DOHH2 (cell line): Measurements from ENCODE around the gene GRAMD2A.

ENCODE experiments used
- H3F3A ChIP-seq: fragments of 200-600 bp; sonication (generic), shearing (Covaris generic); 2 replicates; pipeline ENCODE4 v1.6.0; 2016; ENCODE audit warnings: antibody characterized with exemption, mild to moderate bottlenecking; ENCODE audit not compliant: control insufficient read depth, insufficient read depth
- H3K27ac ChIP-seq: fragments of 200-600 bp; sonication (generic); 2 replicates; pipeline ENCODE4 v1.5.1; 2014; ENCODE audit warnings: low read depth, mild to moderate bottlenecking, low read length, moderate library complexity
- H3K27me3 ChIP-seq: fragments of 200-600 bp; sonication (generic); 2 replicates; pipeline ENCODE4 v1.6.1; 2014; ENCODE audit warnings: mild to moderate bottlenecking, low read length, mixed read lengths; ENCODE audit not compliant: control insufficient read depth
- H3K36me3 ChIP-seq: fragments of 200-600 bp; sonication (generic); 2 replicates; pipeline ENCODE4 v1.6.1; 2014; ENCODE audit warnings: mild to moderate bottlenecking, low read length, moderate library complexity, mixed read lengths; ENCODE audit not compliant: control insufficient read depth
- H3K4me1 ChIP-seq: fragments of 200-600 bp; sonication (generic); 2 replicates; pipeline ENCODE4 v1.6.1; 2014; ENCODE audit warnings: mild to moderate bottlenecking, low read length, mixed read lengths; ENCODE audit not compliant: control insufficient read depth
- H3K4me2 ChIP-seq: fragments of 200-600 bp; sonication (generic); 2 replicates; pipeline ENCODE4 v1.6.0; 2014; ENCODE audit warnings: mild to moderate bottlenecking, low read length, moderate library complexity
- H3K4me3 ChIP-seq: fragments of 200-600 bp; sonication (generic); 2 replicates; pipeline ENCODE4 v1.5.1; 2014; ENCODE audit warnings: mild to moderate bottlenecking, low read length, mixed read lengths
- H3K79me2 ChIP-seq: fragments of 200-600 bp; sonication (generic); 2 replicates; pipeline ENCODE4 v1.6.1; 2014; ENCODE audit warnings: mild to moderate bottlenecking, low read length, mixed read lengths; ENCODE audit not compliant: control insufficient read depth
- H3K9me2 ChIP-seq: fragments of 200-600 bp; sonication (generic); replicated peaks from 2 replicates; pipeline ENCODE4 v1.6.1; 2014; ENCODE audit warnings: mild to moderate bottlenecking, low read length, mixed read lengths; ENCODE audit not compliant: control insufficient read depth
- H3K9me3 ChIP-seq: fragments of 200-600 bp; sonication (generic); 2 replicates; pipeline ENCODE4 v1.6.1; 2014; ENCODE audit warnings: antibody characterized with exemption, low read length, mixed read lengths; ENCODE audit not compliant: control insufficient read depth, insufficient read depth
- H4K20me1 ChIP-seq: fragments of 200-600 bp; sonication (generic); 2 replicates; pipeline ENCODE4 v1.6.0; 2014; ENCODE audit warnings: low read depth, mild to moderate bottlenecking, antibody characterized with exemption, low read length, moderate library complexity; ENCODE audit not compliant: control insufficient read depth, insufficient read depth
- EZH2phosphoT487 ChIP-seq: fragments of 200-600 bp; sonication (generic); IDR thresholded peaks from 2 replicates; pipeline ENCODE4 v1.6.1; 2017; ENCODE audit warnings: borderline replicate concordance, mild to moderate bottlenecking, antibody characterized with exemption, low read length, moderate library complexity, mixed read lengths
- TF ChIP-seq, protein P1 (sequence below): fragments of 200-600 bp; sonication (generic); IDR thresholded peaks from one replicate; pipeline ENCODE4 v1.5.1; 2014; ENCODE audit warnings: antibody characterized with exemption, mild to moderate bottlenecking, low read depth, low read length; ENCODE audit not compliant: poor library complexity, severe bottlenecking

The GRAMD2A gene

DNA sequence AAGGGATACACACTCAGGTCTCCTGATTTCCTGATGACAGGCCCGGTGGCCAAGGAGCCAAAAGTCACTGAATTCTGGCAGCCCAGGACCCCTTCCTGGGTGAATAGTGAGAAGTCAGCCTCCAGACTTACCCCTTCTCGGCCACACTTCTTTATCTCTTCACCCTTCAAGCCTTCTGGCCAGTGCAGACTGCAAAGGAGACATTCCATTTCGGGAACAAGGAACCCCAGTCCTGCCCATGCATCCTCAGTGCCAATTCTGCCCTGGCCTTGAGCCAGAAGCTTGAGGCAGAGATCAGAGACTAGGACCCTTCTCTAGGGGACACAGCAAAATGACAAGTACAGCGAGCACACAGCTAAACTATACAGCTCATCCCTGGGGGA, 28.8 kb downstream of the GRAMD2A start:
- H4K20me1 ChIP-seq, result no peaks in the 10 kb centered on the region
- peaks cover 12% of the 10 kb centered on the region for H3K27me3 ChIP-seq
- TF ChIP-seq EZH2phosphoT487, result no peak
- TF ChIP-seq, protein P1, sequence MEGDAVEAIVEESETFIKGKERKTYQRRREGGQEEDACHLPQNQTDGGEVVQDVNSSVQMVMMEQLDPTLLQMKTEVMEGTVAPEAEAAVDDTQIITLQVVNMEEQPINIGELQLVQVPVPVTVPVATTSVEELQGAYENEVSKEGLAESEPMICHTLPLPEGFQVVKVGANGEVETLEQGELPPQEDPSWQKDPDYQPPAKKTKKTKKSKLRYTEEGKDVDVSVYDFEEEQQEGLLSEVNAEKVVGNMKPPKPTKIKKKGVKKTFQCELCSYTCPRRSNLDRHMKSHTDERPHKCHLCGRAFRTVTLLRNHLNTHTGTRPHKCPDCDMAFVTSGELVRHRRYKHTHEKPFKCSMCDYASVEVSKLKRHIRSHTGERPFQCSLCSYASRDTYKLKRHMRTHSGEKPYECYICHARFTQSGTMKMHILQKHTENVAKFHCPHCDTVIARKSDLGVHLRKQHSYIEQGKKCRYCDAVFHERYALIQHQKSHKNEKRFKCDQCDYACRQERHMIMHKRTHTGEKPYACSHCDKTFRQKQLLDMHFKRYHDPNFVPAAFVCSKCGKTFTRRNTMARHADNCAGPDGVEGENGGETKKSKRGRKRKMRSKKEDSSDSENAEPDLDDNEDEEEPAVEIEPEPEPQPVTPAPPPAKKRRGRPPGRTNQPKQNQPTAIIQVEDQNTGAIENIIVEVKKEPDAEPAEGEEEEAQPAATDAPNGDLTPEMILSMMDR, result no peak
- no peaks in the 10 kb centered on the region for H3K4me1 ChIP-seq
- H3K4me2 ChIP-seq, result no peak overlapping the region
- H3K27ac ChIP-seq, result no peak overlapping the region
- H3F3A ChIP-seq, result no peaks in the 10 kb centered on the region
- no peak overlapping the region for H3K4me3 ChIP-seq
- no peaks in the 10 kb centered on the region for H3K79me2 ChIP-seq
- no peaks in the 10 kb centered on the region for H3K9me3 ChIP-seq
- H3K9me2 ChIP-seq, result no peaks in the 10 kb centered on the region
- H3K36me3 ChIP-seq, result no peaks in the 10 kb centered on the region

DNA sequence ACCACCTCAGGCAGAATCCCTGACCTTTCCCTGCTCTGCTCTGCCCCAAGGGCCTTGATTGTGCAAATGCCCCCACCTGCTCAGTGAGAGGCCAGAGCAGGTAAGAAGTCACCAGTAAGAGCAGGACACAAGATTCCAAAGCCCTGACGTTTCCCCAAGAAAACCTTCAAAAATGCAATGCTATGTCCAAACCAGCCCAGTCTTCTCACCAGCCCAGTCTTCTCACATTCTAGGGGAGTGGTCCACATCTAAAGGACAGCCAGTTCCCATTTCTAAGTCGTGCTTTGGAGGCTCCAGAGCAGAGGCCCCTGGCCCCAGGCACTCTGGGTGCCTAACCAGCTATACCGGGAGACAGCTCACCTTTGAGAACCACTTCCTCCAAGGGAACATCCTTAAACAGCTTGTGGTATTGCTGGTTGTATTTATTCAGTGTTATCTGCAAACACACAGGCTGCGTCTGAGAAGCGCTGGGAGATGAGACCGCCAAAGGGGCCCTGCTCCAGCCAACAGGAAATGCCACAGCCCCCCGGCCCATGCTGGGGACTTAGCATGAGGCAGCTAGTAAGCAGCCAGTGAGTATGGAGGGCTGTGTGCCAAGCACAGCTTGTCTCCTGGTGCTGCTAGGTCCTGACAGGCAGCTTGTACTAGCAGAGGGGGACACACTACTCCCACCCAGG, 29.3 kb downstream of the GRAMD2A start:
- no peaks in the 10 kb centered on the region for H3K9me3 ChIP-seq
- H3K27me3 ChIP-seq, result peaks cover 12% of the 10 kb centered on the region
- H3K27ac ChIP-seq, result no peak overlapping the region
- H3F3A ChIP-seq, result no peaks in the 10 kb centered on the region
- no peaks in the 10 kb centered on the region for H3K36me3 ChIP-seq
- TF ChIP-seq, protein P1, result no peak
- TF ChIP-seq EZH2phosphoT487, result no peak
- H3K4me3 ChIP-seq, result no peak overlapping the region
- no peak overlapping the region for H3K4me2 ChIP-seq
- no peaks in the 10 kb centered on the region for H4K20me1 ChIP-seq
- H3K9me2 ChIP-seq, result no peaks in the 10 kb centered on the region
- no peaks in the 10 kb centered on the region for H3K79me2 ChIP-seq
- H3K4me1 ChIP-seq, result no peaks in the 10 kb centered on the region

DNA sequence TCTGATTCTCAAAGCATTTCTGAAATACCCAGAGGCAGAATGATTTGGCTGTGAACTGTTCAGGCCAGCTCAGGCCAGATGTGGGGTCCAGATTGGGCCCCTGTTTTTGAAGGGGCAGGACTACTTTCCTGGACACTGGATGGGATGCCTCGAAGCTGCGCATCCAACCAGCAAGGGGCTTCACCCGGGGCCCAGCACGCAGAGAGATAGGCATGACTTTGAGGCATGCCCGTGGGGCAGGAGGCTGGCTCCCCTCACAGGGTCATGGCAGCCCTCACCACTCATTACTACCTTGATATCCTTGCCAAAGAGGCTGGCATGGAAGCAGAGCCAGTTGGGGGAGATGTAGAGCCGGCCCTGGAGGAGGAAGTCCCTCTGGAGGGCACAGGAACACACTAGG, 30.1 kb downstream of the GRAMD2A start:
- H3K9me2 ChIP-seq, result no peaks in the 10 kb centered on the region
- H3K4me3 ChIP-seq, result no peak overlapping the region
- H3K79me2 ChIP-seq, result no peaks in the 10 kb centered on the region
- no peaks in the 10 kb centered on the region for H3F3A ChIP-seq
- TF ChIP-seq EZH2phosphoT487, result no peak
- TF ChIP-seq, protein P1, result no peak
- H3K27ac ChIP-seq, result no peak overlapping the region
- H3K9me3 ChIP-seq, result no peaks in the 10 kb centered on the region
- H3K36me3 ChIP-seq, result no peaks in the 10 kb centered on the region
- no peaks in the 10 kb centered on the region for H4K20me1 ChIP-seq
- no peaks in the 10 kb centered on the region for H3K4me1 ChIP-seq
- H3K27me3 ChIP-seq, result peaks cover 12% of the 10 kb centered on the region
- H3K4me2 ChIP-seq, result no peak overlapping the region
